ENCODE measurements around the gene HRK.

DNA sequence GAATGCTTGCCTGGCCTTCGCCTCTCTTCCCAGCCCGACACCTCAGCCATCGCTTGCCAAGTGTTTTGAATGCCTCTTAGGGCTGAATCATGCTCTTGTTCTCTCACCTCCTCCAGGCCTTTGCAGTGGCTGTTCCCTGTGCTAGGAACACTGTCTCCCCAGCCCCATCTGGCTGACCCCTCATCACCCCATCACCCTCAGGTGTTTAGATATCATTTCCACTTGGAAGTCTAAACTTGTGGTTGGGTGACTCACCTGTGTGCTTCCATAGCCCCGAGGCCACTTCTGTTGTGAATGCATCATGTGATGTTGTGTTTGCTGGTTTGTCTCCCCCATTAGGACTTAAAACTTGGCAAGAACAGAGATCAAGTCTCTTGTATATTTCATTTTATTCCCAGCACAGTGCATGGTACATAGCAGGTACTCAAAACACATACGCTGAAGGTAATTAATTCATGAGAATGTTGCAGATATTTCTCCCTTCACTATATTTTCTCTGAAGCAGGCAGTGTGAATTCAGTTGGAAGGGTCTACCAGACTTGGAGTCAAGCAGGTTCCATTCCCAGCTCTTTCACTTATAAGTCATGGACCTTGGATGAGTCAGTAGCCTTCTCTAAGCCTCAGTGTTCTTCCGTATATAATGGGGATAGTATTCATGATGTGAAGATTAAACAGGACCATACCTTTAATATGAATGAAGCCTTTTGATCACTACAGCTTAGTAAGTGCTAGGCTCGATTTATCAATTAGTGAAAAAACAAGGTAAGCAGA lies 67.8 kb downstream of the HRK start:
- TF ChIP-seq ZNF552 (CRISPR knock-in tag; IDR thresholded peaks at IDR 0.05; ENCODE audit: borderline replicate concordance) (no peak), POLR2A (IDR thresholded peaks at IDR 0.05; ENCODE audit: insufficient read depth in 1 of 2, low read depth in 2 of 2, low read length in 2 of 2) (no peak), NR2C2 (CRISPR knock-in tag; IDR thresholded peaks at IDR 0.05; ENCODE audit: borderline replicate concordance) (no peak), GABPA (IDR thresholded peaks at IDR 0.05; ENCODE audit: low read depth, low read length) (no peak), GABPA (CRISPR knock-in tag; IDR thresholded peaks at IDR 0.05; ENCODE audit: low read depth) (no peak), KDM3A (CRISPR knock-in tag; IDR thresholded peaks at IDR 0.05; ENCODE audit: low read depth) (no peak), ZNF629 (CRISPR knock-in tag; conservative IDR thresholded peaks at IDR 0.05) (no peak), YY1 (IDR thresholded peaks at IDR 0.05; ENCODE audit: insufficient read depth, insufficient replicate concordance, low read depth, low read length) (no peak), CENPT (CRISPR knock-in tag; IDR thresholded peaks at IDR 0.05; ENCODE audit: low read depth) (no peak), SIN3A (IDR thresholded peaks at IDR 0.05; ENCODE audit: borderline replicate concordance, low read depth, low read length) (no peak), ZNF136 (CRISPR knock-in tag; IDR thresholded peaks at IDR 0.05; ENCODE audit: low read depth) (no peak), TBL1XR1 (IDR thresholded peaks at IDR 0.05; ENCODE audit: borderline replicate concordance, low read length, partially characterized antibody) (no peak)
- TF ChIP-seq, protein P1, sequence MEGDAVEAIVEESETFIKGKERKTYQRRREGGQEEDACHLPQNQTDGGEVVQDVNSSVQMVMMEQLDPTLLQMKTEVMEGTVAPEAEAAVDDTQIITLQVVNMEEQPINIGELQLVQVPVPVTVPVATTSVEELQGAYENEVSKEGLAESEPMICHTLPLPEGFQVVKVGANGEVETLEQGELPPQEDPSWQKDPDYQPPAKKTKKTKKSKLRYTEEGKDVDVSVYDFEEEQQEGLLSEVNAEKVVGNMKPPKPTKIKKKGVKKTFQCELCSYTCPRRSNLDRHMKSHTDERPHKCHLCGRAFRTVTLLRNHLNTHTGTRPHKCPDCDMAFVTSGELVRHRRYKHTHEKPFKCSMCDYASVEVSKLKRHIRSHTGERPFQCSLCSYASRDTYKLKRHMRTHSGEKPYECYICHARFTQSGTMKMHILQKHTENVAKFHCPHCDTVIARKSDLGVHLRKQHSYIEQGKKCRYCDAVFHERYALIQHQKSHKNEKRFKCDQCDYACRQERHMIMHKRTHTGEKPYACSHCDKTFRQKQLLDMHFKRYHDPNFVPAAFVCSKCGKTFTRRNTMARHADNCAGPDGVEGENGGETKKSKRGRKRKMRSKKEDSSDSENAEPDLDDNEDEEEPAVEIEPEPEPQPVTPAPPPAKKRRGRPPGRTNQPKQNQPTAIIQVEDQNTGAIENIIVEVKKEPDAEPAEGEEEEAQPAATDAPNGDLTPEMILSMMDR (CRISPR knock-in tag; IDR thresholded peaks at IDR 0.05) = no peak
- TF ChIP-seq, protein P2, sequence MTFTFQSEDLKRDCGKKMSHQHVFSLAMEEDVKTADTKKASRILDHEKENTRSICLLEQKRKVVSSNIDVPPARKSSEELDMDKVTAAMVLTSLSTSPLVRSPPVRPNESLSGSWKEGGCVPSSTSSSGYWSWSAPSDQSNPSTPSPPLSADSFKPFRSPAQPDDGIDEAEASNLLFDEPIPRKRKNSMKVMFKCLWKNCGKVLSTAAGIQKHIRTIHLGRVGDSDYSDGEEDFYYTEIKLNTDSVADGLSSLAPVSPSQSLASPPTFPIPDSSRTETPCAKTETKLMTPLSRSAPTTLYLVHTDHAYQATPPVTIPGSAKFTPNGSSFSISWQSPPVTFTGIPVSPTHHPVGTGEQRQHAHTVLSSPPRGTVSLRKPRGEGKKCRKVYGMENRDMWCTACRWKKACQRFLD (CRISPR knock-in tag; IDR thresholded peaks at IDR 0.05; ENCODE audit: borderline replicate concordance) = no peak
- TF ChIP-seq, protein P3, sequence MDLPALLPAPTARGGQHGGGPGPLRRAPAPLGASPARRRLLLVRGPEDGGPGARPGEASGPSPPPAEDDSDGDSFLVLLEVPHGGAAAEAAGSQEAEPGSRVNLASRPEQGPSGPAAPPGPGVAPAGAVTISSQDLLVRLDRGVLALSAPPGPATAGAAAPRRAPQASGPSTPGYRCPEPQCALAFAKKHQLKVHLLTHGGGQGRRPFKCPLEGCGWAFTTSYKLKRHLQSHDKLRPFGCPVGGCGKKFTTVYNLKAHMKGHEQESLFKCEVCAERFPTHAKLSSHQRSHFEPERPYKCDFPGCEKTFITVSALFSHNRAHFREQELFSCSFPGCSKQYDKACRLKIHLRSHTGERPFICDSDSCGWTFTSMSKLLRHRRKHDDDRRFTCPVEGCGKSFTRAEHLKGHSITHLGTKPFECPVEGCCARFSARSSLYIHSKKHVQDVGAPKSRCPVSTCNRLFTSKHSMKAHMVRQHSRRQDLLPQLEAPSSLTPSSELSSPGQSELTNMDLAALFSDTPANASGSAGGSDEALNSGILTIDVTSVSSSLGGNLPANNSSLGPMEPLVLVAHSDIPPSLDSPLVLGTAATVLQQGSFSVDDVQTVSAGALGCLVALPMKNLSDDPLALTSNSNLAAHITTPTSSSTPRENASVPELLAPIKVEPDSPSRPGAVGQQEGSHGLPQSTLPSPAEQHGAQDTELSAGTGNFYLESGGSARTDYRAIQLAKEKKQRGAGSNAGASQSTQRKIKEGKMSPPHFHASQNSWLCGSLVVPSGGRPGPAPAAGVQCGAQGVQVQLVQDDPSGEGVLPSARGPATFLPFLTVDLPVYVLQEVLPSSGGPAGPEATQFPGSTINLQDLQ (CRISPR knock-in tag; IDR thresholded peaks at IDR 0.05) = no peak
